Common myeloid progenitor, CD34-positive (primary cell): ENCODE measurements around the gene VARS1.

Experiments used
- CTCF ChIA-PET: fragments of 350-600 bp; sonication (Branson Sonifier 250); formaldehyde crosslinking; loops from one replicate; lab custom pipeline; 2021; ENCODE audit warnings: antibody characterized with exemption; lab: Charles Lee
- POLR2A ChIA-PET: fragments of 350-600 bp; sonication (Branson Sonifier 250); formaldehyde crosslinking; loops from one replicate; lab custom pipeline; 2021; ENCODE audit warnings: antibody characterized with exemption; lab: Charles Lee
- DNase-seq, 3 donors: peaks; one replicate each; pipeline versions ENCODE4 v3.0.0 to v3.0.0-alpha.2; 2013
- H3K27ac ChIP-seq, 2 experiments: 1 replicate in 1 of 2; 2 replicates in 1 of 2; pipeline ENCODE4 v1.7.0; 2013; ENCODE audit warnings: inconsistent platforms in 2 of 2, low read length in 2 of 2, mild to moderate bottlenecking in 2 of 2, low read depth in 1 of 2, moderate library complexity in 1 of 2; ENCODE audit not compliant: severe bottlenecking in 2 of 2, insufficient read depth in 1 of 2, poor library complexity in 1 of 2
- H3K27me3 ChIP-seq, 5 experiments: replicated peaks in 2 of 5; 1 replicate in 3 of 5; 2 replicates in 2 of 5; pipeline versions ENCODE4 v1.6.1 to v1.7.0; 2013; ENCODE audit warnings: low read length in 4 of 5, mild to moderate bottlenecking in 2 of 5, moderate library complexity in 2 of 5, inconsistent platforms in 1 of 5; ENCODE audit not compliant: insufficient read depth in 5 of 5, control insufficient read depth in 4 of 5
- H3K36me3 ChIP-seq, 4 experiments: 1 replicate in 2 of 4; 2 replicates in 2 of 4; pipeline versions ENCODE4 v1.6.1 to v1.7.0; 2013; ENCODE audit warnings: low read length in 3 of 4, control low read depth in 1 of 4, mild to moderate bottlenecking in 1 of 4; ENCODE audit not compliant: control insufficient read depth in 4 of 4, insufficient read depth in 4 of 4
- H3K4me1 ChIP-seq, 4 experiments: 1 replicate in 3 of 4; 2 replicates in 1 of 4; pipeline versions ENCODE4 v1.6.1 to v1.7.1; 2013; ENCODE audit warnings: low read length in 3 of 4, mild to moderate bottlenecking in 3 of 4, control low read depth in 1 of 4, inconsistent platforms in 1 of 4, moderate library complexity in 1 of 4; ENCODE audit not compliant: control insufficient read depth in 4 of 4, insufficient read depth in 4 of 4; ENCODE audit errors: control extremely low read depth in 1 of 4
- H3K4me3 ChIP-seq, 7 experiments: 1 replicate in 4 of 7; 2 replicates in 3 of 7; pipeline versions ENCODE4 v1.5.1 to v1.7.0; 2013; ENCODE audit warnings: mild to moderate bottlenecking in 7 of 7, low read length in 6 of 7, moderate library complexity in 6 of 7, inconsistent platforms in 2 of 7, low read depth in 2 of 7, control low read depth in 1 of 7; ENCODE audit not compliant: insufficient read depth in 4 of 7, control insufficient read depth in 1 of 7; ENCODE audit errors: extremely low read depth in 1 of 7
- H3K9me3 ChIP-seq, 5 experiments: 1 replicate in 4 of 5; 2 replicates in 1 of 5; pipeline versions ENCODE4 v1.6.1 to v1.7.1; 2013; ENCODE audit warnings: low read length in 4 of 5, mild to moderate bottlenecking in 2 of 5, inconsistent platforms in 1 of 5, low read depth in 1 of 5, moderate library complexity in 1 of 5; ENCODE audit not compliant: control insufficient read depth in 4 of 5, insufficient read depth in 2 of 5; ENCODE audit errors: control extremely low read depth in 1 of 5
- WGBS: methylation state at CpG from one replicate; pipeline ENCODE4 v1.1.5; 2013; ENCODE audit not compliant: insufficient coverage; 5-methylcytosine and 5-hydroxymethylcytosine counted together

Gene VARS1

DNA sequence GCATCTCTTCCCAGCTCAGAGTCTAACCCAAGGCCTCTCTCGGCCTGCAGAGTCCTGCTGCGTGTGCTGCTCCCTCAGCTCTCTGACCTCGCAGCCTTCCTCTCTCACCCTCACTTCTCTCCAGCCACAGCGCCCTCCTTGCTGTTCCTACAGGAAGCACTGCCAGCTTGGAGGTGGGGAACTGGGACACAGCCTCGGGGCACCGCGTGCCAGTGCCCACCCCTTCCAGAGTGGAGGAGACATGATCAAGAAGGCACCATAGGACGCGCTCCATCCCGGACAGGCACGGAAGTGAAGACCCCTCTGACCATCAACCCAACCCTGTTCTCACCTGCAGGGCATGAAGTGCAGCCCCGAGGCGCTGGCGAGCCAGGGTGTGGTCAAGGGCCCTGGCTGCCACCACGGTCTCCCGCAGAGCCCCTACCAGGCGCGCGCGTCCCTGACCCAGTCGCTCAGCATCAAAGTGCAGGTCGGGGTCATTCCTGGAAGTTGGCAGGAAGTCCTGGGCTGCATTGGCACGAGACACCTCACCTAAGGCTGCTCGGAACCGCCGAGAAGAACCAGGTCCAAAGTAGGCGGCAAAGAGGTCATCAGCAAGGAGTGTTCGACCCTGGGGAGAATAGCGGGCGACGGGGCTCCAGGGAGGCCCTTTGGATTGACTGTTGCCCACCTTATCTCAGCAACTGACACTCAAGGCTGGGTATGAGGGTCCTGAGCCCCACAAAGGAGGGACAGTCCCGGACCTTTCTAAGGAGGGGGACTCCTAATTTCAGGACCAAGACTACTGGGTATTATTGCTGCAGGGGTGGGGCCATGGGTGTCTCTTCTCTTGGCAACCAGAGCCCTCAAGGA is 19.7 kb downstream of the VARS1 start:
- Histone ChIP-seq H3K27me3 (no peaks in the 10 kb centered on the region), H3K4me1 (peaks cover 0 to 37% (median 20%) of the 10 kb centered on the region in 4 experiments), H3K4me3 (no peak overlapping the region), H3K9me3 (no peaks in the 10 kb centered on the region), H3K36me3 (peaks cover 2 to 31% (median 25%) of the 10 kb centered on the region in 4 experiments), H3K27ac (peak overlapping the region in 1 of 2 experiments; percentile 70)
- 92% methylated on average over 31 of the region's 32 CpGs for WGBS
- ChIA-PET POLR2A (interaction anchor here (0.6 to 1.0 kb wide), 2 partner anchors 38 to 40 kb away, joined by 3 read pairs; partner anchors contain the start of gene CLIC1), CTCF (interaction anchor here (1.0 to 13.2 kb wide), 7 partner anchors 11 to 95 kb away, joined by 3 to 268 read pairs (median 5); partner anchors contain the start of genes CLIC1, DDAH2, MPIG6B and MSH5)
- DNase-seq = no peak

DNA sequence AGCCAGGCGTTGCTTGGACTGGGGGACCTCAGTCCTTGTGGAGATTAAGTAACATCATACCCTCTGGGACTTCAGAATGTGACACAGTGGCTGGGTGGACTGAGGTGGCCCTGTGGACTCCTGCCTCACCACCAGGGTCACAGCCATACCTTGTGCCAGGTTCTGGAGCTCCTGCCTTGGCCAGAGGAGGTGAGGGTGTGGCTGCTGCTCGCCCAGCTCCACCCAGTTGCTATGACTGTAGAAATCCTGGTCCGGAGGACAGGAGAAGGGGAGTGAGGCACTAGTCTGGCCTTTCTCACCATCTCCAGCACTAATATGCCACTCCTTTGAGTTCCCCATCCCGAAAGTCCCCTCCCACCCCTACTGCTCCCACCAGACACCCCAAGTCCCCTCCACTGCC is 20.4 kb downstream of the VARS1 start:
- Histone ChIP-seq H3K36me3 (peaks cover 2 to 24% (median 19%) of the 10 kb centered on the region in 4 experiments), H3K9me3 (no peaks in the 10 kb centered on the region), H3K4me3 (no peak overlapping the region), H3K27me3 (no peaks in the 10 kb centered on the region), H3K27ac (no peak overlapping the region), H3K4me1 (peaks cover 0 to 37% (median 20%) of the 10 kb centered on the region in 4 experiments)
- no peak for DNase-seq
- ChIA-PET CTCF (interaction anchor here (0.9 to 13.2 kb wide), 7 partner anchors 16 to 94 kb away, joined by 3 to 268 read pairs (median 4); partner anchors contain the start of genes CLIC1, DDAH2, MPIG6B and MSH5), POLR2A (no interaction called here)
- WGBS = 97% methylated on average over 3 of the region's 4 CpGs

DNA sequence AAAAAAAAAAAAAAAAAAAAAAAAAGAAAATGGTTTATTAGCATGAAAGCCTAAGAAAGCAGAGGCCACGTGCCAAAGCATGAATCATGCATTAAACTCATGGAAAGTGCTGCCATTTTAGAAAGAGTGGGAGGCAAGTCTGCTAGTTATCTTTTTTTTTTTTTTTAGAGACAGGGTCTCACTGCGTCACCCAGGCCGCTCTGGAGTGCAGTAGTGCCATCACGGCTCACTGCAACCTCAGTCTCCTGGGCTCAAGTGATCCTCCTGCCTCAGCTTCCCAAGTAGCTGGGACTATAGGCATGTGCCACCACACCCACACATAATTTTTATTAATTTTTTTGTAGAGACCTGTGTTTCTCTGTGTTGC is 23.6 kb downstream of the VARS1 start:
- Histone ChIP-seq H3K4me1 (peaks cover 2 to 37% (median 21%) of the 10 kb centered on the region in 4 experiments), H3K27ac (no peak overlapping the region), H3K4me3 (no peak overlapping the region), H3K36me3 (no peaks in the 10 kb centered on the region), H3K27me3 (no peaks in the 10 kb centered on the region), H3K9me3 (no peaks in the 10 kb centered on the region)
- 100% methylated on average over 2 of the region's 4 CpGs for WGBS
- DNase-seq = peak in 2 of 3 donors; percentile 39 to 47
- POLR2A ChIA-PET = interaction anchor here (0.7 to 1.3 kb wide), 3 partner anchors 34 to 67 kb away, joined by 3 to 6 read pairs (median 4); partner anchors contain the start of gene DDAH2
- CTCF ChIA-PET = interaction anchor here (1.2 to 13.2 kb wide), 6 partner anchors 14 to 82 kb away, joined by 3 to 268 read pairs (median 10); partner anchors contain the start of genes CLIC1, DDAH2, LY6G6D and MPIG6B

DNA sequence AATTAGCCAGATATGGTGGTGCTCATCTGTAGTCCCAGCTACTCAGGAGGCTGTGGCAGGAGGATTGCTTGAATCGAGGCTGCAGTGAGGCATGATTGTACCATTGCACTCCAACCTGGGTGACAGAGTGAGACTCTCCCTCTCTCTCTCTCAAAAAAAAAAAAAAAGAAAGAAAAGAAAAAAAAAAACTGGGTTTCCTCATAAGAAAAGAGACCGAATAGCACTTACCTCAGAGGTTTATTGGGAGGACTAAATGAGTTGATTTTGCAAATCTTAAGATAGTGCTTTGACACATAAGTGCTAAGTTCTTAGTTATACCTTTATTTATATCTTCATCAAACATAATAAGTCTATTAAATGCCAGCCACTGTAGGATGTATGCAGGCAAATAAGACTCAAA is 24.7 kb downstream of the VARS1 start:
- Histone ChIP-seq H3K4me1 (peaks cover 2 to 27% (median 12%) of the 10 kb centered on the region in 4 experiments), H3K4me3 (no peak overlapping the region), H3K36me3 (no peaks in the 10 kb centered on the region), H3K27me3 (no peaks in the 10 kb centered on the region), H3K27ac (no peak overlapping the region), H3K9me3 (no peaks in the 10 kb centered on the region)
- no peak for DNase-seq
- WGBS = 100% methylated on average over 1 of the region's 2 CpGs
- POLR2A ChIA-PET = interaction anchor here (1.3 to 1.8 kb wide), 2 partner anchors 33 to 56 kb away, joined by 5 to 6 read pairs; partner anchors contain the start of gene HSPA1B
- CTCF ChIA-PET = interaction anchor here (0.7 to 13.2 kb wide), 16 partner anchors 9 to 127 kb away, joined by 3 to 268 read pairs (median 7); partner anchors contain the start of genes CLIC1, DDAH2, LY6G6D and MPIG6B

DNA sequence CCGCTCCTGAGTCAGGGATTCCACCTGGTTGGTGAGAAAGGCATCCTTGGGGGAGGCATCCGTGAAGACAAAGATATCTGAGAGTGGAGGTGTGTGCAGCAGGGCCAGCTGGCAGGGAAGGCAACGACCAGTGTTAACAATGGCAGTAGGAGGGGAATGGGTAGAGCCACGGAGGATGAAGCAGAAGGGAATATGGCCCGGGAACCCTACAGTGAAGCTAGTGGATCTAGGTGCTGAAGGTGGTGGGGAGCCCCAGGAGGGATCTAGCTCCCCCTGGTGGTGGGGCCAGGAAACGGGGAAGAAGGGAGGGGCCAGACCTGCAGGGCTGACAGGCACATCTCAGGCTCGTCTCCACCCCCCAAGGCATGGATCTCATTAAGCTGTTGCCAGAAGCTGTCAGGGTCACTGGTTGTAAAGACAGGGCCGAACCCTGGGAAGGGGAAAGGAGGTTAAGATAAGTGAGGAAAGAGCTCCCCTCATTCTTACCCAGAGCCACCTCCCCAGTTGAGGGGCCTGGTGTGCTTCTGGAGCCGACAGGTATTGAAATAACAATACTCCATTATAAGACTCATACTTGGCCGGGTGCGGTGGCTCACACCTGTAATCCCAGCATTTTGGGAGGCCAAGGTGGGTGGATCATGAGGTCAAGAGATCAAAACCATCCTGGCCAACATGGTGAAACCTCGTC is 25.7 kb downstream of the VARS1 start:
- H3K4me1 ChIP-seq = peaks cover 2 to 22% (median 12%) of the 10 kb centered on the region in 4 experiments
- no peaks in the 10 kb centered on the region for H3K9me3 ChIP-seq
- ChIA-PET CTCF (interaction anchor here (0.6 to 13.2 kb wide), 33 partner anchors 8 to 224 kb away, joined by 3 to 268 read pairs (median 5); partner anchors contain the start of genes ATP6V1G2, CLIC1, DDAH2 and GPANK1), POLR2A (interaction anchor here (0.5 to 1.8 kb wide), 8 partner anchors 18 to 117 kb away, joined by 3 to 18 read pairs (median 5); partner anchors contain the start of genes BAG6, CLIC1, DDAH2 and HSPA1B)
- DNase-seq = peak; percentile 84 to 91 (median 86)
- no peak overlapping the region for H3K4me3 ChIP-seq
- WGBS = 53% methylated on average over 9 of the region's 12 CpGs
- H3K36me3 ChIP-seq = no peaks in the 10 kb centered on the region
- no peak overlapping the region for H3K27ac ChIP-seq
- H3K27me3 ChIP-seq = no peaks in the 10 kb centered on the region

DNA sequence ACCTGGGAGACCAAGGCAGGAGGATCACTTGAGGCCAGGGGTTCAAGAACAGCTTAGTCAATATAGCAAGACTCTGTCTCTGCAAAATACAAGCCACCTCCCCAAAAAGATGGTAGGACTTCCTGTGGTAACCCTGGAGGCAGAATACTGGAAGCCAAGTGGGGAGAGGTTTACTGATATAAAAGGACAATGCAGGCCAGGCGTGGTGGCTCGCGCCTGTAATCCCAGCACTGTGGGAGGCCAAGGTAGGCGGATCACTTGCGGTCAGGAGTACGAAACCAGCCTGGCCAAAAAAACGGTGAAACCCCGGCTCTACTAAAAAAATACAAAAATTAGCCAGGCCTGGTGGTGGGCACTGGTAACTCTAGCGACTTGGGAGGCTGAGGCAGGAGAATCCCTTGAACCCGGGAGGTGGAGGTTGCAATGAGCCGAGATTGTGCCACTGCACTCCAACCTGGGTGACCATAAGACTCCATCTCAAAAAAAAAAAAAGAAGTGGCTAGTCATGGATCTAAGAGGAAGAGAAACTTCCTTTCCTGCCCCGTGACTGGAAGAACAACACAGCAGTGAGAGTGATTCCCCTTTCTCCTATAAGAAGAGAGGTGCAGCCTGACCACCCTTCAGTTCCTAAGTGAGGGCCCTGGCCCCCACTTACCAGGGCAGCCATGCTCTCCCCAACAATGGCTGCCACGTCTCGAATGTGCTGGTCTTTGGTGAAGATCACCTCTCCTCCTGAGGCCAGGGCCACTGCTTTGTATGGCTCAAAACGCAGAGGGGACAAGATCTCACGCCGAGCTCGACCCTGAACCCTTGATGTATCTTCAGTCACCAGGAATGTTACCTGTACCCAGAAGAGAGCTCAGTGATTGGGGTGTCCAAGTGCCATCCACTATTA is 26.9 kb downstream of the VARS1 start:
- 90% methylated on average over 15 of the region's 18 CpGs for WGBS
- no peak for DNase-seq
- Histone ChIP-seq H3K4me3 (no peak overlapping the region), H3K9me3 (no peaks in the 10 kb centered on the region), H3K36me3 (peaks cover 0 to 10% (median 6%) of the 10 kb centered on the region in 4 experiments), H3K4me1 (peaks cover 2 to 22% (median 12%) of the 10 kb centered on the region in 4 experiments), H3K27me3 (no peaks in the 10 kb centered on the region), H3K27ac (no peak overlapping the region)
- ChIA-PET CTCF (interaction anchor here (0.9 to 13.2 kb wide), 15 partner anchors 10 to 84 kb away, joined by 3 to 268 read pairs (median 9); partner anchors contain the start of genes CLIC1, DDAH2, LY6G6D and MPIG6B), POLR2A (interaction anchor here (0.5 to 1.8 kb wide), 6 partner anchors 20 to 116 kb away, joined by 3 to 18 read pairs (median 8); partner anchors contain the start of genes BAG6, CLIC1, DDAH2 and MSH5)
